Fibroblast of lung (primary cell): ENCODE data around the gene CHAD. TPM values are rescaled to one million over a fixed set of nuclear protein-coding genes. Genes with fewer than 3 reads are reported as not detected.
A peak's percentile ranks its signal among the peaks of the same experiment; 100 is the strongest.

ENCODE experiments used
- DNase-seq, 2 donors: peaks; one replicate each; pipeline versions ENCODE4 v3.0.0 to v3.0.0-alpha.2; 2010; ENCODE audit warnings: low read depth in 2 of 2
- H2AFZ ChIP-seq: 2 replicates; pipeline ENCODE4 v1.5.1; 2012; ENCODE audit warnings: low read length, control low read depth, inconsistent platforms
- H3K27ac ChIP-seq: 2 replicates; pipeline ENCODE4 v1.5.1; 2011; ENCODE audit warnings: low read length, control low read depth; ENCODE audit not compliant: insufficient read depth
- H3K27me3 ChIP-seq: 2 replicates; pipeline ENCODE4 v1.5.1; 2011; ENCODE audit warnings: mild to moderate bottlenecking, low read length; ENCODE audit not compliant: control insufficient read depth, insufficient read depth
- H3K36me3 ChIP-seq: 2 replicates; pipeline ENCODE4 v1.5.1; 2011; ENCODE audit warnings: low read length; ENCODE audit not compliant: control insufficient read depth, insufficient read depth
- H3K4me1 ChIP-seq: 2 replicates; pipeline ENCODE4 v1.5.1; 2011; ENCODE audit warnings: low read length; ENCODE audit not compliant: control insufficient read depth, insufficient read depth; ENCODE audit errors: extremely low read depth
- H3K4me2 ChIP-seq: 2 replicates; pipeline ENCODE4 v1.5.1; 2011; ENCODE audit warnings: low read length, control low read depth; ENCODE audit not compliant: insufficient read depth; ENCODE audit errors: extremely low read depth
- H3K4me3 ChIP-seq, 4 experiments: fragments of 200-600 bp in 1 of 4; sonication (generic) in 1 of 4; replicated peaks in 1 of 4; 2 replicates each; pipeline ENCODE4 v1.5.1; 2011 to 2016; ENCODE audit warnings: low read length in 4 of 4, low read depth in 3 of 4, mild to moderate bottlenecking in 3 of 4, control low read depth in 2 of 4, inconsistent platforms in 1 of 4, mixed read lengths in 1 of 4; ENCODE audit not compliant: insufficient read depth in 1 of 4; ENCODE audit errors: control extremely low read depth in 1 of 4
- H3K79me2 ChIP-seq: 2 replicates; pipeline ENCODE4 v1.5.1; 2012; ENCODE audit warnings: mild to moderate bottlenecking, low read length, inconsistent platforms; ENCODE audit not compliant: control insufficient read depth, insufficient read depth
- H3K9ac ChIP-seq: 2 replicates; pipeline ENCODE4 v1.5.1; 2011; ENCODE audit warnings: mild to moderate bottlenecking, low read length, control low read depth; ENCODE audit not compliant: insufficient read depth
- H3K9me3 ChIP-seq: 2 replicates; pipeline ENCODE4 v1.5.1; 2012; ENCODE audit warnings: low read depth, low read length; ENCODE audit not compliant: control insufficient read depth, insufficient read depth
- H4K20me1 ChIP-seq: 2 replicates; pipeline ENCODE4 v1.5.1; 2011; ENCODE audit warnings: low read length; ENCODE audit not compliant: control insufficient read depth, insufficient read depth; ENCODE audit errors: extremely low read depth
- CTCF ChIP-seq, 2 donors: IDR thresholded peaks in 1 of 2; conservative IDR thresholded peaks in 1 of 2; 1 replicate in 1 of 2; 2 replicates in 1 of 2; pipeline ENCODE4 v1.5.1; 2011 to 2012; ENCODE audit warnings: low read length in 2 of 2, control low read depth in 1 of 2, inconsistent platforms in 1 of 2, low read depth in 1 of 2, mild to moderate bottlenecking in 1 of 2
- EZH2 ChIP-seq: IDR thresholded peaks from 2 replicates; pipeline ENCODE4 v1.5.1; 2012; ENCODE audit warnings: low read length, control low read depth, mild to moderate bottlenecking; ENCODE audit errors: missing control alignments
- polyA plus RNA-seq, 2 donors: library from polyadenylated mRNA; depleted of rRNA in 1 of 2; stranded (reverse) in 1 of 2; unstranded in 1 of 2; fragments of >200 nt; gene quantifications; 2 replicates each; pipeline ENCODE4 v1.2.1, GENCODE V29; 2011 to 2012; ENCODE audit warnings: missing spikeins in 1 of 2
- total RNA-seq: library from RNA; depleted of rRNA; stranded (reverse); fragments of >200 nt; gene quantifications from 2 replicates; pipeline ENCODE4 v1.2.1, GENCODE V29; 2014

CHAD gene
- total and polyA plus RNA-seq, 2 donors (not counting 1 experiment from before 2014, with no cell fraction given), result not detected

- H2AFZ ChIP-seq, result no peak overlapping the region
- no peak overlapping the region for H3K27ac ChIP-seq
- H3K9ac ChIP-seq, result no peak overlapping the region
- TF ChIP-seq EZH2 (no peak), CTCF (conservative IDR thresholded peaks at IDR 0.05 in 1 of 2, IDR thresholded peaks at IDR 0.05 in 1 of 2; ENCODE audit: low read depth in 1 of 2, low read length in 2 of 2) (no peak)
- H3K4me1 ChIP-seq, result no peaks in the 10 kb centered on the region
- no peaks in the 10 kb centered on the region for H3K9me3 ChIP-seq
- no peak overlapping the region for H3K4me2 ChIP-seq
- no peaks in the 10 kb centered on the region for H3K36me3 ChIP-seq
- no peaks in the 10 kb centered on the region for H4K20me1 ChIP-seq
- H3K4me3 ChIP-seq, result no peak overlapping the region
- DNase-seq, result no peak
- H3K79me2 ChIP-seq, result no peaks in the 10 kb centered on the region
- peaks cover 21% of the 10 kb centered on the region for H3K27me3 ChIP-seq
Observed at GRCh38 chr17:50470426-50470825, 1.7 kb upstream of the CHAD start.

- TF ChIP-seq EZH2, result no peak
- TF ChIP-seq CTCF (conservative IDR thresholded peaks at IDR 0.05 in 1 of 2, IDR thresholded peaks at IDR 0.05 in 1 of 2; ENCODE audit: low read depth in 1 of 2, low read length in 2 of 2), result no peak
- Histone ChIP-seq H3K4me1 (no peaks in the 10 kb centered on the region), H3K4me3 (no peak overlapping the region), H3K27ac (no peak overlapping the region), H3K4me2 (no peak overlapping the region), H3K9ac (no peak overlapping the region), H3K36me3 (no peaks in the 10 kb centered on the region), H2AFZ (no peak overlapping the region), H3K9me3 (no peaks in the 10 kb centered on the region), H4K20me1 (no peaks in the 10 kb centered on the region), H3K79me2 (no peaks in the 10 kb centered on the region), H3K27me3 (peaks cover 20% of the 10 kb centered on the region)
- no peak for DNase-seq
Observed at GRCh38 chr17:50469671-50470305, 1.1 kb upstream of the CHAD start.

GRCh38 chr17:50469208-50469605, 527 bp upstream of the CHAD start:
- H3K4me2 ChIP-seq, result peak overlapping the region; percentile 64
- H3K4me3 ChIP-seq, result peak overlapping the region in 1 of 4 experiments; percentile 42
- DNase-seq, result no peak

More at GRCh38 chr17:50469208-50469605, 527 bp upstream of the CHAD start:
- H3K27me3 ChIP-seq, result peaks cover 20% of the 10 kb centered on the region
- H3K9me3 ChIP-seq, result no peaks in the 10 kb centered on the region
- H3K36me3 ChIP-seq, result no peaks in the 10 kb centered on the region
- H3K4me1 ChIP-seq, result no peaks in the 10 kb centered on the region
- no peaks in the 10 kb centered on the region for H3K79me2 ChIP-seq
- no peak overlapping the region for H2AFZ ChIP-seq
- H4K20me1 ChIP-seq, result no peaks in the 10 kb centered on the region
- TF ChIP-seq EZH2, result no peak
- no peak for TF ChIP-seq CTCF (conservative IDR thresholded peaks at IDR 0.05 in 1 of 2, IDR thresholded peaks at IDR 0.05 in 1 of 2; ENCODE audit: low read depth in 1 of 2, low read length in 2 of 2)
- H3K9ac ChIP-seq, result no peak overlapping the region
- H3K27ac ChIP-seq, result no peak overlapping the region
